Measurements from ENCODE around the gene PSMD11.

DNA sequence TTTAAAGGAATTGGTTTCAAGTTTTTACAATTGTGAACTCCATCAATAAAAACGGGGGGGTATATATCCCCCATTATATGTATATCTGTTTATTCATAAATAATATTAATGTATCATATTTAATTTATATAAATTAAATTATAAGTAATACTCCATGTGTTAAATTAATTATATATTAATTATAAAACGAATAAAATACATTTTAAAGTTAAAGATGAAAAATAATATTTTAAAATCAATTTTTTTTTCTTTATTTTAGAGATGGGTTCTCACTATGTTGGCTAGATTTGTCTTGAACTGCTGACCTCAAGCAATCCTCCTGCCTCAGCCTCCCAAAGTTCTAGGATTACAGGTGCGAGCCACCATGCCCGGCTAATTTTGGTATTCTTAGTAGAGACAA is 17.4 kb upstream of the PSMD11 start:
- TF ChIP-seq, protein P1, sequence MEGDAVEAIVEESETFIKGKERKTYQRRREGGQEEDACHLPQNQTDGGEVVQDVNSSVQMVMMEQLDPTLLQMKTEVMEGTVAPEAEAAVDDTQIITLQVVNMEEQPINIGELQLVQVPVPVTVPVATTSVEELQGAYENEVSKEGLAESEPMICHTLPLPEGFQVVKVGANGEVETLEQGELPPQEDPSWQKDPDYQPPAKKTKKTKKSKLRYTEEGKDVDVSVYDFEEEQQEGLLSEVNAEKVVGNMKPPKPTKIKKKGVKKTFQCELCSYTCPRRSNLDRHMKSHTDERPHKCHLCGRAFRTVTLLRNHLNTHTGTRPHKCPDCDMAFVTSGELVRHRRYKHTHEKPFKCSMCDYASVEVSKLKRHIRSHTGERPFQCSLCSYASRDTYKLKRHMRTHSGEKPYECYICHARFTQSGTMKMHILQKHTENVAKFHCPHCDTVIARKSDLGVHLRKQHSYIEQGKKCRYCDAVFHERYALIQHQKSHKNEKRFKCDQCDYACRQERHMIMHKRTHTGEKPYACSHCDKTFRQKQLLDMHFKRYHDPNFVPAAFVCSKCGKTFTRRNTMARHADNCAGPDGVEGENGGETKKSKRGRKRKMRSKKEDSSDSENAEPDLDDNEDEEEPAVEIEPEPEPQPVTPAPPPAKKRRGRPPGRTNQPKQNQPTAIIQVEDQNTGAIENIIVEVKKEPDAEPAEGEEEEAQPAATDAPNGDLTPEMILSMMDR (IDR thresholded peaks at IDR 0.05; ENCODE audit: insufficient read depth, low read length, poor library complexity, severe bottlenecking), result no peak
- TF ChIP-seq EZH2phosphoT487 (conservative IDR thresholded peaks at IDR 0.05; ENCODE audit: low read length), result no peak
